Purkinje cell (primary cell): ENCODE data around the gene THBS4. TPM values are rescaled to one million over a fixed set of nuclear protein-coding genes. Genes with fewer than 3 reads are reported as not detected.

Experiments
- polyA plus RNA-seq: library from polyadenylated mRNA; unstranded; fragments of >200 nt; fragmentation: Nextera tagmentation; gene quantifications from 2 replicates; pipeline ENCODE4 v1.2.1, GENCODE V29; 2014

THBS4 gene
- polyA plus RNA-seq = 5.2 and 6.5 TPM in 2 replicates

GRCh38 chr5:80034962-80035821 is at the start of gene THBS4:
Gene THBS4, plus strand, starts transcription at chr5:80035348. Its CDS starts 190 bp downstream, at chr5:80035538.

DNA sequence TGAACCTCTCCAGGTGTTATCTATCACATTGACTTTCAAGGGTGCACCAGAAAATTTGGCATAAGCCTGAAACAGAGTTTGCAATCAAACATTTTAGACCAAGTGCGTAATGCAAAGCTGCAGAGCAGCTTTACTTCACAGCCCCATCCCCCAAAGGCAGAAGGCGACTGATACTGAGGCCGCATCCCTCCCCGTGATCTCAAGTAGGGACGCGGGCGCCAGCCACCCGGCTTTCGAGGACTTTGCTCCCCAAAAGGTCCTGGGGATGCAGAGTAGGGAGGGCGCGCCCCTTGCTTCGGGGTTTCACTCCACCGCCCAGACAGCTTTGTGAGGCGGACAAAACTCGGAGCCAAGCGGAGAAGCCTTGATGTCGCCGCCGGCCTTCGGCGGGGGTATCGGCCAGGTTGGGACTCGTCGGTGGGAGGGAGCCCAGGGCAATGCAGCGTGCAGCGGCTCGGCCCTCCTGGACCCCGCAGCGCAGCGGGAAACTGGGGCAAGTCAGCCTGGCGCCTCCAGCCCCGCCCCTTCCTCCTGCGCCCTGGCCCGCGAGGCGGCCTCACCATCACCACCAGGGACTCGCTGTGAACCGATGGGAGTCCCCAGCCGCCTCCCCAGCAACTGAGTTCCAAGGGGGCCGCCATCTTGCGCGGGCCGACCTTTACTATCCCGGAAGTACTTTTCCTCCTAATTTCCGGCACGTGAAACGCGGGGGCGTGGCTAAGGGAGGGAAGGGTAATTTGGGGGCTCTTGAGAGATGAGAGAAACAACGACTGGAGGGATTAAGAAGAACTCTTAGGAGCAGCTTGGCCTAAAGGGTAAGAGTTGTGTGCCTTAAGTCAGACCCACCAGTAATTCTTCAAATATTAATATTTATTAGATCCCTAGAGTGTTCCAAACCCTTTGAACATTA is 44.3 kb upstream of the THBS4 start, which contains the start of gene MTX3:
MTX3 (minus strand) TSS at position 665 of the 910 bp plus-strand sequence; CDS start at position 641, 24 bp downstream.

Other genes starting within 250 kb of the THBS4 start
- gene MTX3, start 44.1 kb upstream of the THBS4 start, polyA plus RNA-seq = 16.9 and 24.2 TPM in 2 replicates
- 2.2 and 5.1 TPM in 2 replicates for gene SERINC5, start 220.7 kb downstream of the THBS4 start, polyA plus RNA-seq